ENCODE results near the gene GCSH. TPM values are rescaled to one million over a fixed set of nuclear protein-coding genes. Genes with fewer than 3 reads are reported as not detected.

GCSH gene
- total and polyA plus RNA-seq, 10 of the 15 experiments (the other 5 are each of a cell fraction or from before 2014, with no cell fraction given): 14.7 to 108 (median 39.3) TPM

DNA sequence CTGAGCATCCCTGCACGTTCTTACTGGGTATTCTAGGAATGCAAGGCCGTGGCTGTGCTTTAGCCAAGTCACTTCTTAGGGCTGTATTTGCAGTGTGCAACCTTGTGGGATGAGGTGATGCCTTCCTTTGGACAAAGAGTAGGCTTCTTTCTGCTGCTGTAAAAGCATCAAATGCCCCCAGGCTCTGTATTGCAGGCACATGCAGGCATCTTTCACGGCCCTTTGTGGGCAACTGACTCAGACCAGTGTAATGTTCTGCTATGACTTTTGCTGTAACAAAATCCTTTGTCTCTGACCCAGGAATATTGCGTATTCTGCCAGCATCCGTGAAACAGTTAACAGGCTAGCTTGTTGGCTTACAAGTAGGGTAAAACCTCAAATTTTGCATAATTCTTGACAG lies 30.9 kb upstream of the GCSH start:
- TF ChIP-seq CBX5 (IDR thresholded peaks at IDR 0.05; ENCODE audit: low read depth): no peak
- no peak for TF ChIP-seq HDAC6 (IDR thresholded peaks at IDR 0.05; ENCODE audit: unreplicated experiment)
- in situ Hi-C loops (cut with MboI) (no loop called here), intact Hi-C loops (cut with micrococcal nuclease; ENCODE audit: unreplicated experiment) (no loop called here)
- Histone ChIP-seq H3K9me3 (replicated peaks; ENCODE audit: control insufficient read depth, insufficient read depth, low read length) (no peaks in the 10 kb centered on the region), H3K27ac (ENCODE audit: control insufficient read depth, insufficient read depth) (no peak overlapping the region), H3K79me2 (ENCODE audit: control insufficient read depth, insufficient read depth, low read length) (no peaks in the 10 kb centered on the region), H3K36me3 (ENCODE audit: control insufficient read depth in 2 of 2, insufficient read depth in 2 of 2, low read length in 1 of 2) (no peaks in the 10 kb centered on the region), H4K20me1 (ENCODE audit: control insufficient read depth, insufficient read depth) (no peaks in the 10 kb centered on the region), H3K4me3 (no peak overlapping the region), H3K4me2 (ENCODE audit: control insufficient read depth, insufficient read depth) (no peak overlapping the region), H3K27me3 (replicated peaks in 1 of 2; ENCODE audit: control insufficient read depth in 2 of 2, insufficient read depth in 2 of 2, low read length in 1 of 2) (peaks cover 0 to 3% of the 10 kb centered on the region in 2 experiments; a peak in 3 of 4 replicates), H2AFZ (ENCODE audit: control insufficient read depth, low read depth, low read length) (no peak overlapping the region), H3K9ac (ENCODE audit: control insufficient read depth, insufficient read depth, low read length) (no peak overlapping the region), H3K4me1 (ENCODE audit: control insufficient read depth, insufficient read depth, low read length) (no peaks in the 10 kb centered on the region)
- ChIA-PET SMC1A (ENCODE audit: uncharacterized antibody, unreplicated experiment) (no interaction called here), CTCF (interaction anchor here (1.5 kb wide), 1 partner anchor 92 kb away, joined by 4 read pairs; no protein-coding TSS in a partner anchor), RAD21 (ENCODE audit: unreplicated experiment) (no interaction called here), POLR2A (no interaction called here)
- FAIRE-seq: no peak
- DNase-seq (ENCODE audit: low read depth, low spot score): no peak
- BruUV-seq (replicated peaks): no TSS peak
- WGBS (ENCODE audit: insufficient coverage, insufficient replicate concordance, low lambda C conversion rate, missing lambda C conversion rate): 27% methylated on average over 5 of the region's 5 CpGs
- no peak for ATAC-seq

DNA sequence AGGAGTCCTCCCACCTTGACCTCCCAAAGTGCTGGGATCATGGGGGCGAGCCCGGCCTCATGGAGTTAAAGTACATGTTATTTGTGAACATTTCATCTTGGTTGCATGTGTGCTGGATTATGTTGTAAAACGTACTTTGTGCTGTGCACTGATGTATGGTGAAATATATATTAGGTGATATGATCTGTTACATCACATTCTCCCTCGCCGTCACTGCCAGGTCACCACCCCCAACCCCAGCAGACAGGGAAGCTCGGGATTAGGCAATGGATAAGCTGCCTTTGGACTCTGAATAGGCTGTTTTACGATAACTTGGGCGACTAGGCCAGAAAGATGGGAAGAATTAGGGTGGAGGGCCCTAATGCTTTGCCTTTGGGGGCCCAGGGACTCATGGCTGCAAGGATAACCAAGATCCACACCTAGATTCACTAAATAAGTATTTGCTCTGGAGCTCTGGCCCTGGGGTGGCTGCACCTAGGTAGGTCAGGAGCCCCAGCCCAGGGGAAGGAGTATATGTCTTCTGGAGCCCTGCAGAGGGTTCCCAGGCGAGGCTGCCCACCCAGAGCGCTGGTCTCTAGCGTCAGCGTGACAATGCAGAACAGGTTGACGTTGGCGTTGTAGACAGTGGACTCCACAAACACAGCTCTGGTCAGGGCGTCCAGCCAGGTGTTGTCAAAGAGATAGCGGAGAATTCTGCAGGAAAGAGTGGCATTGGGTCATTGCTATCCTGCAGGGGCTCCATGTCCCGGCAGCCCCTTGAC lies 27.1 kb upstream of the GCSH start:
- Histone ChIP-seq H3K9me3 (replicated peaks; ENCODE audit: control insufficient read depth, insufficient read depth, low read length) (no peaks in the 10 kb centered on the region), H3K4me1 (ENCODE audit: control insufficient read depth, insufficient read depth, low read length) (no peaks in the 10 kb centered on the region), H3K27me3 (replicated peaks in 1 of 2; ENCODE audit: control insufficient read depth in 2 of 2, insufficient read depth in 2 of 2, low read length in 1 of 2) (peaks cover 0 to 3% of the 10 kb centered on the region in 2 experiments; a peak in 3 of 4 replicates), H3K79me2 (ENCODE audit: control insufficient read depth, insufficient read depth, low read length) (no peaks in the 10 kb centered on the region), H4K20me1 (ENCODE audit: control insufficient read depth, insufficient read depth) (no peaks in the 10 kb centered on the region), H3K4me3 (no peak overlapping the region), H3K4me2 (ENCODE audit: control insufficient read depth, insufficient read depth) (no peak overlapping the region), H3K36me3 (ENCODE audit: control insufficient read depth in 2 of 2, insufficient read depth in 2 of 2, low read length in 1 of 2) (no peaks in the 10 kb centered on the region), H3K27ac (ENCODE audit: control insufficient read depth, insufficient read depth) (no peak overlapping the region), H2AFZ (ENCODE audit: control insufficient read depth, low read depth, low read length) (no peak overlapping the region), H3K9ac (ENCODE audit: control insufficient read depth, insufficient read depth, low read length) (no peak overlapping the region)
- no peak for FAIRE-seq
- ChIA-PET POLR2A (no interaction called here), RAD21 (ENCODE audit: unreplicated experiment) (no interaction called here), CTCF (no interaction called here), SMC1A (ENCODE audit: uncharacterized antibody, unreplicated experiment) (no interaction called here)
- no peak for DNase-seq (ENCODE audit: low read depth, low spot score)
- no peak for TF ChIP-seq RB1 (IDR thresholded peaks at IDR 0.05; ENCODE audit: borderline replicate concordance)
- TF ChIP-seq NFXL1 (IDR thresholded peaks at IDR 0.05; ENCODE audit: borderline replicate concordance): no peak
- TF ChIP-seq TCF3 (IDR thresholded peaks at IDR 0.05; ENCODE audit: borderline replicate concordance, insufficient read depth, low read depth, low read length): no peak
- BruUV-seq (replicated peaks): no TSS peak
- whole genome bisulfite sequencing (ENCODE audit: insufficient coverage, insufficient replicate concordance, low lambda C conversion rate, missing lambda C conversion rate): 43% methylated on average over 17 of the region's 17 CpGs
- in situ Hi-C loops (cut with MboI): no loop called here
- intact Hi-C loops (cut with micrococcal nuclease; ENCODE audit: unreplicated experiment): no loop called here
- no peak for ATAC-seq
